Hepatocyte (in vitro differentiated cells): ENCODE data around the gene GALNT17. TPM values are rescaled to one million over a fixed set of nuclear protein-coding genes. Genes with fewer than 3 reads are reported as not detected.

Experiments used
- DNase-seq: peaks from one replicate; pipeline ENCODE4 v3.0.0-alpha.2; 2016; ENCODE audit warnings: low spot score
- H2AFZ ChIP-seq: fragments of 200-600 bp; sonication (generic); 2 replicates; pipeline ENCODE4 v1.6.0; 2016; ENCODE audit warnings: antibody characterized with exemption, mild to moderate bottlenecking
- H3K27ac ChIP-seq: fragments of 200-600 bp; sonication (generic); 2 replicates; pipeline ENCODE4 v1.5.1; 2016; ENCODE audit warnings: mild to moderate bottlenecking
- H3K27me3 ChIP-seq: fragments of 200-600 bp; sonication (generic); 2 replicates; pipeline ENCODE4 v1.6.1; 2016
- H3K36me3 ChIP-seq: fragments of 200-600 bp; sonication (generic); replicated peaks from 2 replicates; pipeline ENCODE4 v1.5.1; 2016; ENCODE audit warnings: low read depth; ENCODE audit not compliant: insufficient read depth
- H3K4me1 ChIP-seq: fragments of 200-600 bp; sonication (generic); 2 replicates; pipeline ENCODE4 v1.5.1; 2016; ENCODE audit warnings: mild to moderate bottlenecking, moderate library complexity; ENCODE audit not compliant: insufficient read depth
- H3K4me2 ChIP-seq: fragments of 200-600 bp; sonication (generic); 2 replicates; pipeline ENCODE4 v1.6.0; 2016
- H3K4me3 ChIP-seq: fragments of 200-600 bp; sonication (generic); 2 replicates; pipeline ENCODE4 v1.5.1; 2016; ENCODE audit warnings: mild to moderate bottlenecking
- H3K79me2 ChIP-seq: fragments of 200-600 bp; sonication (generic); 2 replicates; pipeline ENCODE4 v1.6.0; 2017; ENCODE audit warnings: mild to moderate bottlenecking
- H3K9me2 ChIP-seq: fragments of 200-600 bp; sonication (generic); replicated peaks from 2 replicates; pipeline ENCODE4 v1.6.0; 2017; ENCODE audit warnings: mild to moderate bottlenecking; ENCODE audit not compliant: insufficient read depth
- H3K9me3 ChIP-seq: fragments of 200-600 bp; sonication (generic); 2 replicates; pipeline ENCODE4 v1.5.1; 2016; ENCODE audit warnings: low read depth, mild to moderate bottlenecking
- H4K20me1 ChIP-seq: fragments of 200-600 bp; sonication (generic); 2 replicates; pipeline ENCODE4 v1.6.0; 2016; ENCODE audit warnings: mild to moderate bottlenecking; ENCODE audit not compliant: insufficient read depth, poor library complexity, severe bottlenecking
- EZH2 ChIP-seq: fragments of 200-600 bp; sonication (generic); IDR thresholded peaks from 2 replicates; pipeline ENCODE4 v1.6.1; 2016; ENCODE audit warnings: antibody characterized with exemption, mild to moderate bottlenecking, borderline replicate concordance
- EZH2phosphoT487 ChIP-seq: fragments of 200-600 bp; sonication (generic); IDR thresholded peaks from one replicate; pipeline ENCODE4 v1.6.1; 2018; ENCODE audit warnings: antibody characterized with exemption, mild to moderate bottlenecking, low read depth, moderate library complexity; ENCODE audit not compliant: unreplicated experiment, severe bottlenecking
- WGBS: methylation state at CpG from one replicate; pipeline ENCODE4 v1.1.6; 2016; ENCODE audit warnings: low lambda C conversion rate; ENCODE audit errors: missing lambda C conversion rate; 5-methylcytosine and 5-hydroxymethylcytosine counted together
- polyA plus RNA-seq: library from polyadenylated mRNA; unstranded; fragments of >200 nt; fragmentation: Nextera tagmentation; extraction: Ambion mirVana; gene quantifications from 2 replicates; pipeline ENCODE4 v1.2.1, GENCODE V29; 2016
- total RNA-seq: library from RNA; depleted of rRNA; stranded (reverse); fragments of >200 nt; gene quantifications from 2 replicates; pipeline ENCODE4 v1.2.3, GENCODE V29; 2014
- TF ChIP-seq, protein P1 (sequence below): fragments of 200-600 bp; sonication (generic); IDR thresholded peaks from 2 replicates; pipeline ENCODE4 v1.5.1; 2016; ENCODE audit warnings: antibody characterized with exemption, mild to moderate bottlenecking; ENCODE audit not compliant: poor library complexity

Gene GALNT17
- total and polyA plus RNA-seq, 2 experiments from 2014 or later = 4.3 to 8.1 TPM

DNA sequence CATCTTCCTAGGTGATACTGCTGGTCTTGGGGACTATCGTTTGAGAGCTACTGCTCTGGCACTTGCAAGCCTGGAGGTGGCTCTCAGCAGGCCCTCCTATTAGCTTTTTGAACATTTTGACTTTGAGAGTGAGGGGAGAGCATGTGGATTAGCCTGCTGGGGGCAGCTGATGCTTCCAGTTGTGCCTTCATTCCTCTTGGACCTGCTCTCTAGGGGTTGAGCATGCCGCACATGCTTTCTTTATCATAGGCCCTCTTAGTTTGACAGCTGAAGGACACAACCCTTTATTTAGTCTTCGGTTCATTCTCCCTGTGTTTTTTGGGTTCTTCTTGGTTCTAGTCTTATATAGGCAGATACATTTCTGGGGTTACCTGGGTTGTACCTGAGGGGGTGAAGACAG lies 132.1 kb downstream of the GALNT17 start:
- H3K27me3 ChIP-seq = no peaks in the 10 kb centered on the region
- H2AFZ ChIP-seq = no peak overlapping the region
- WGBS = 92% methylated on average over 3 of the region's 3 CpGs
- DNase-seq = no peak
- no peaks in the 10 kb centered on the region for H3K9me2 ChIP-seq
- no peaks in the 10 kb centered on the region for H3K79me2 ChIP-seq
- no peak overlapping the region for H3K4me3 ChIP-seq
- peaks cover 2% of the 10 kb centered on the region for H3K9me3 ChIP-seq
- no peak for TF ChIP-seq EZH2
- no peak for TF ChIP-seq EZH2phosphoT487
- TF ChIP-seq, protein P1, sequence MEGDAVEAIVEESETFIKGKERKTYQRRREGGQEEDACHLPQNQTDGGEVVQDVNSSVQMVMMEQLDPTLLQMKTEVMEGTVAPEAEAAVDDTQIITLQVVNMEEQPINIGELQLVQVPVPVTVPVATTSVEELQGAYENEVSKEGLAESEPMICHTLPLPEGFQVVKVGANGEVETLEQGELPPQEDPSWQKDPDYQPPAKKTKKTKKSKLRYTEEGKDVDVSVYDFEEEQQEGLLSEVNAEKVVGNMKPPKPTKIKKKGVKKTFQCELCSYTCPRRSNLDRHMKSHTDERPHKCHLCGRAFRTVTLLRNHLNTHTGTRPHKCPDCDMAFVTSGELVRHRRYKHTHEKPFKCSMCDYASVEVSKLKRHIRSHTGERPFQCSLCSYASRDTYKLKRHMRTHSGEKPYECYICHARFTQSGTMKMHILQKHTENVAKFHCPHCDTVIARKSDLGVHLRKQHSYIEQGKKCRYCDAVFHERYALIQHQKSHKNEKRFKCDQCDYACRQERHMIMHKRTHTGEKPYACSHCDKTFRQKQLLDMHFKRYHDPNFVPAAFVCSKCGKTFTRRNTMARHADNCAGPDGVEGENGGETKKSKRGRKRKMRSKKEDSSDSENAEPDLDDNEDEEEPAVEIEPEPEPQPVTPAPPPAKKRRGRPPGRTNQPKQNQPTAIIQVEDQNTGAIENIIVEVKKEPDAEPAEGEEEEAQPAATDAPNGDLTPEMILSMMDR = no peak
- H3K4me1 ChIP-seq = no peaks in the 10 kb centered on the region
- no peaks in the 10 kb centered on the region for H3K36me3 ChIP-seq
- no peak overlapping the region for H3K4me2 ChIP-seq
- H3K27ac ChIP-seq = no peak overlapping the region
- no peaks in the 10 kb centered on the region for H4K20me1 ChIP-seq

DNA sequence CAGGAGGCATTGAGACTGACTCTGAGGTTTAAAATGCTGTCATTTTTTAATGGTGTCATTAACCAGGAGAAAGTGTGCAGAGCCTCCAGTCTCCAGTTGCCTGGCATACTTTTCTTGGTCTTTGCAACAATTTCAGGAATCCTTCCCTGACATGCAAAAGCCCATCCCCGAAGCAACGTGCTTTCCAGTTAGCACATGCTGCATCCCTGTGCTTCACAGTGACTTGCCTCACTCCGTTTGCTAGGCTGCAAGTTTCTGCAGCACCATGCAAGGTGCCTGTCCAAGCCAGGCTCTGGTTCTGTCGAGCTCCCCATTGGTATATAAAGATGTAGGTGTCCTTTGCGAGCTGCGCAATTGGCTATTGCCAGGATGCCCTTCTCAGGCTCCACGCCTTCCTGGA lies 135.0 kb downstream of the GALNT17 start:
- peaks cover 2% of the 10 kb centered on the region for H3K9me3 ChIP-seq
- H3K4me2 ChIP-seq = no peak overlapping the region
- H3K79me2 ChIP-seq = no peaks in the 10 kb centered on the region
- no peak overlapping the region for H3K4me3 ChIP-seq
- no peaks in the 10 kb centered on the region for H3K4me1 ChIP-seq
- H2AFZ ChIP-seq = no peak overlapping the region
- H3K27ac ChIP-seq = no peak overlapping the region
- H3K27me3 ChIP-seq = no peaks in the 10 kb centered on the region
- TF ChIP-seq EZH2 (no peak), EZH2phosphoT487 (no peak)
- TF ChIP-seq, protein P1 = no peak
- 69% methylated on average over 7 of the region's 7 CpGs for WGBS
- no peaks in the 10 kb centered on the region for H4K20me1 ChIP-seq
- H3K36me3 ChIP-seq = no peaks in the 10 kb centered on the region
- no peaks in the 10 kb centered on the region for H3K9me2 ChIP-seq
- DNase-seq = no peak

DNA sequence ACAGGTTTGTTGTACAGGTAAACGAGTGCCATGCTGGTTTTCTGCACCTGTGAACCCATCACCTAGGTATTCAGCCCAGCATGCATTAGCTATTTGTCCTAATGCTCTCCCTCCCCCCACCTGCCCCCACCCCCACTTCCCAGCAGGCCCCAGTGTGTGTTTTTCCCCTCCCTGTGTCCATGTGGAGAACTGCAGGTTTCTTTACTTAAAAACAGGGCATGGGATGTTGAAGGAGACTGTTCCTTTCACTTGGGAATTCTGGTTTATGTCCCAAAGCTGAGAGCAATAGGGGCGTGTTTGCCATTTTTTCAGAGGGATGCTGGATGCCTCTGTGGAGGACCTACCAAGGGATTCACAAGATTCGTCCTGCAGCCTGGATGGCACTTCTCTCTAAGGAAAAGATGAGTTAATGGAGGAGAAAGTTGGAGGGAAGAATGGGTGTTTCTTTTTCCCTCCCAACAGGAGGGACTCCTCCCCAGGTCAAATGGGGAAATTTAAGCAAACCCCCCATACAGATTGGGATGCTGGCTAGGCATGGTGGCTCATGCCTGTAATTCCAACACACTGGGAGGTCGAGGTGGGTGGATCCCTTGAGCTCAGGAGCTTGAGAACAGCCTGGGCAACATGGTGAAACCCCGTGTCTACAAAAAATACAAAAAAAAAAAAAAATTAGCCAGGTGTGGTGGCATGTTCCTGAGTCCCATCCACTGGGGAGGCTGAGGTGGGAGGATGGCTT lies 136.0 kb downstream of the GALNT17 start:
- Histone ChIP-seq H4K20me1 (no peaks in the 10 kb centered on the region), H2AFZ (no peak overlapping the region), H3K4me2 (no peak overlapping the region), H3K9me2 (no peaks in the 10 kb centered on the region), H3K36me3 (no peaks in the 10 kb centered on the region), H3K4me3 (no peak overlapping the region), H3K27ac (no peak overlapping the region), H3K27me3 (no peaks in the 10 kb centered on the region), H3K4me1 (peaks cover under 1% of the 10 kb centered on the region), H3K9me3 (peaks cover 2% of the 10 kb centered on the region), H3K79me2 (no peaks in the 10 kb centered on the region)
- 75% methylated on average over 5 of the region's 5 CpGs for WGBS
- TF ChIP-seq EZH2 = no peak
- no peak for TF ChIP-seq EZH2phosphoT487
- TF ChIP-seq, protein P1 = peak; percentile 5
- DNase-seq = no peak
